ENCODE results near the gene GLI1.
A peak's percentile ranks its signal among the peaks of the same experiment; 100 is the strongest.

The GLI1 gene

GRCh38 chr12:57462251-57462911 is 2.8 kb downstream of the GLI1 start:
- Histone ChIP-seq H3K27ac (ENCODE audit: low read depth, low read length) (peak overlapping the region; percentile 36; the same call in 1 of the 2 replicates), H3K4me3 (ENCODE audit: low read depth, low read length) (peak overlapping the region; percentile 80), H3K36me3 (ENCODE audit: control insufficient read depth, insufficient read depth, low read length) (0 out of 2 replicates have a peak, but pooled peaks cover 2% of the 10 kb centered on the region), H3K9ac (ENCODE audit: low read length) (peak overlapping the region; percentile 58), H3K27me3 (ENCODE audit: control insufficient read depth, insufficient read depth, low read length) (no peaks in the 10 kb centered on the region), H3K4me1 (ENCODE audit: control insufficient read depth, insufficient read depth, low read length) (peaks cover 13% of the 10 kb centered on the region), H3K9me3 (ENCODE audit: control insufficient read depth, insufficient read depth, low read depth, low read length) (no peaks in the 10 kb centered on the region)

- Histone ChIP-seq H3K36me3 (ENCODE audit: control insufficient read depth, insufficient read depth, low read length) (peaks cover 7% of the 10 kb centered on the region; the same call in 1 of the 2 replicates), H3K4me3 (ENCODE audit: low read depth, low read length) (peak overlapping the region; percentile 80; the same call in 1 of the 2 replicates), H3K27me3 (ENCODE audit: control insufficient read depth, insufficient read depth, low read length) (no peaks in the 10 kb centered on the region), H3K9me3 (ENCODE audit: control insufficient read depth, insufficient read depth, low read depth, low read length) (no peaks in the 10 kb centered on the region), H3K9ac (ENCODE audit: low read length) (no peak overlapping the region), H3K4me1 (ENCODE audit: control insufficient read depth, insufficient read depth, low read length) (peaks cover 13% of the 10 kb centered on the region), H3K27ac (ENCODE audit: low read depth, low read length) (no peak overlapping the region)
Observed at GRCh38 chr12:57462912-57463253, 3.3 kb downstream of the GLI1 start.

GRCh38 chr12:57464569-57464968 is 5.0 kb downstream of the GLI1 start:
- Histone ChIP-seq H3K9ac (ENCODE audit: low read length) (no peak overlapping the region), H3K27me3 (ENCODE audit: control insufficient read depth, insufficient read depth, low read length) (no peaks in the 10 kb centered on the region), H3K4me3 (ENCODE audit: low read depth, low read length) (no peak overlapping the region), H3K27ac (ENCODE audit: low read depth, low read length) (no peak overlapping the region), H3K36me3 (ENCODE audit: control insufficient read depth, insufficient read depth, low read length) (peaks cover 14% of the 10 kb centered on the region; the same call in 1 of the 2 replicates), H3K4me1 (ENCODE audit: control insufficient read depth, insufficient read depth, low read length) (peaks cover 5% of the 10 kb centered on the region), H3K9me3 (ENCODE audit: control insufficient read depth, insufficient read depth, low read depth, low read length) (no peaks in the 10 kb centered on the region)

- peaks cover 20% of the 10 kb centered on the region for H3K36me3 ChIP-seq (ENCODE audit: control insufficient read depth, insufficient read depth, low read length)
- peaks cover 5% of the 10 kb centered on the region for H3K4me1 ChIP-seq (ENCODE audit: control insufficient read depth, insufficient read depth, low read length)
- no peaks in the 10 kb centered on the region for H3K9me3 ChIP-seq (ENCODE audit: control insufficient read depth, insufficient read depth, low read depth, low read length)
- H3K27ac ChIP-seq (ENCODE audit: low read depth, low read length) = no peak overlapping the region
- no peaks in the 10 kb centered on the region for H3K27me3 ChIP-seq (ENCODE audit: control insufficient read depth, insufficient read depth, low read length)
- no peak overlapping the region for H3K4me3 ChIP-seq (ENCODE audit: low read depth, low read length)
- H3K9ac ChIP-seq (ENCODE audit: low read length) = no peak overlapping the region
Observed at GRCh38 chr12:57465030-57465746, 5.6 kb downstream of the GLI1 start.

GRCh38 chr12:57465747-57466505 is 6.3 kb downstream of the GLI1 start:
- Histone ChIP-seq H3K4me1 (ENCODE audit: control insufficient read depth, insufficient read depth, low read length) (peaks cover 5% of the 10 kb centered on the region), H3K9ac (ENCODE audit: low read length) (no peak overlapping the region), H3K27ac (ENCODE audit: low read depth, low read length) (no peak overlapping the region), H3K4me3 (ENCODE audit: low read depth, low read length) (no peak overlapping the region), H3K36me3 (ENCODE audit: control insufficient read depth, insufficient read depth, low read length) (peaks cover 25% of the 10 kb centered on the region), H3K27me3 (ENCODE audit: control insufficient read depth, insufficient read depth, low read length) (no peaks in the 10 kb centered on the region), H3K9me3 (ENCODE audit: control insufficient read depth, insufficient read depth, low read depth, low read length) (no peaks in the 10 kb centered on the region)

- Histone ChIP-seq H3K4me3 (ENCODE audit: low read depth, low read length) (no peak overlapping the region), H3K36me3 (ENCODE audit: control insufficient read depth, insufficient read depth, low read length) (peaks cover 25% of the 10 kb centered on the region), H3K27ac (ENCODE audit: low read depth, low read length) (no peak overlapping the region)
Observed at GRCh38 chr12:57467212-57467874, 7.8 kb downstream of the GLI1 start.

GRCh38 chr12:57467915-57468314 is 8.3 kb downstream of the GLI1 start:
- H3K9ac ChIP-seq (ENCODE audit: low read length) = no peak overlapping the region
- peaks cover 12% of the 10 kb centered on the region for H3K27me3 ChIP-seq (ENCODE audit: control insufficient read depth, insufficient read depth, low read length)
- H3K9me3 ChIP-seq (ENCODE audit: control insufficient read depth, insufficient read depth, low read depth, low read length) = no peaks in the 10 kb centered on the region
- peaks cover 25% of the 10 kb centered on the region for H3K36me3 ChIP-seq (ENCODE audit: control insufficient read depth, insufficient read depth, low read length)
- no peak overlapping the region for H3K27ac ChIP-seq (ENCODE audit: low read depth, low read length)
- H3K4me3 ChIP-seq (ENCODE audit: low read depth, low read length) = no peak overlapping the region
- H3K4me1 ChIP-seq (ENCODE audit: control insufficient read depth, insufficient read depth, low read length) = peaks cover 3% of the 10 kb centered on the region

More at GRCh38 chr12:57467212-57467874, 7.8 kb downstream of the GLI1 start:
- Histone ChIP-seq H3K4me1 (ENCODE audit: control insufficient read depth, insufficient read depth, low read length) (peaks cover 5% of the 10 kb centered on the region), H3K9ac (ENCODE audit: low read length) (no peak overlapping the region), H3K9me3 (ENCODE audit: control insufficient read depth, insufficient read depth, low read depth, low read length) (no peaks in the 10 kb centered on the region), H3K27me3 (ENCODE audit: control insufficient read depth, insufficient read depth, low read length) (peaks cover 7% of the 10 kb centered on the region)

GRCh38 chr12:57469296-57470164 is 9.9 kb downstream of the GLI1 start:
- H3K9me3 ChIP-seq (ENCODE audit: control insufficient read depth, insufficient read depth, low read depth, low read length) = no peaks in the 10 kb centered on the region
- H3K9ac ChIP-seq (ENCODE audit: low read length) = no peak overlapping the region
- peaks cover 24% of the 10 kb centered on the region for H3K36me3 ChIP-seq (ENCODE audit: control insufficient read depth, insufficient read depth, low read length)
- no peak overlapping the region for H3K27ac ChIP-seq (ENCODE audit: low read depth, low read length)
- H3K27me3 ChIP-seq (ENCODE audit: control insufficient read depth, insufficient read depth, low read length) = peaks cover 27% of the 10 kb centered on the region
- no peaks in the 10 kb centered on the region for H3K4me1 ChIP-seq (ENCODE audit: control insufficient read depth, insufficient read depth, low read length)
- H3K4me3 ChIP-seq (ENCODE audit: low read depth, low read length) = no peak overlapping the region

- Histone ChIP-seq H3K27ac (ENCODE audit: low read depth, low read length) (no peak overlapping the region), H3K27me3 (ENCODE audit: control insufficient read depth, insufficient read depth, low read length) (peaks cover 36% of the 10 kb centered on the region), H3K4me1 (ENCODE audit: control insufficient read depth, insufficient read depth, low read length) (peaks cover 7% of the 10 kb centered on the region; the same call in 1 of the 2 replicates), H3K4me3 (ENCODE audit: low read depth, low read length) (no peak overlapping the region), H3K9ac (ENCODE audit: low read length) (no peak overlapping the region), H3K36me3 (ENCODE audit: control insufficient read depth, insufficient read depth, low read length) (peaks cover 23% of the 10 kb centered on the region), H3K9me3 (ENCODE audit: control insufficient read depth, insufficient read depth, low read depth, low read length) (no peaks in the 10 kb centered on the region)
Observed at GRCh38 chr12:57470286-57470969, 10.8 kb downstream of the GLI1 start.
